Chondrocyte (in vitro differentiated cells): ENCODE data around the gene CCBE1. TPM values are rescaled to one million over a fixed set of nuclear protein-coding genes. Genes with fewer than 3 reads are reported as not detected.

ENCODE experiments used
- DNase-seq: peaks from one replicate; pipeline ENCODE4 v3.0.0; 2021; ENCODE audit warnings: mixed read lengths, low spot score
- H3K27ac Mint-ChIP-seq: one replicate; pipeline ENCODE4 v1.8.0; 2021; ENCODE audit warnings: mild to moderate bottlenecking, moderate library complexity, mixed read lengths; ENCODE audit not compliant: unreplicated experiment
- H3K27me3 Mint-ChIP-seq: 2 replicates; pipeline ENCODE4 v1.8.0; 2021; ENCODE audit warnings: low read depth, mixed read lengths
- H3K36me3 Mint-ChIP-seq: 2 replicates; pipeline ENCODE4 v1.8.0; 2021; ENCODE audit warnings: low read depth, mixed read lengths
- H3K4me1 Mint-ChIP-seq: 2 replicates; pipeline ENCODE4 v1.8.0; 2021; ENCODE audit warnings: low read depth, mild to moderate bottlenecking, mixed read lengths
- H3K4me3 Mint-ChIP-seq: one replicate; pipeline ENCODE4 v1.8.0; 2021; ENCODE audit warnings: mild to moderate bottlenecking, moderate library complexity, mixed read lengths; ENCODE audit not compliant: unreplicated experiment
- H3K9me3 Mint-ChIP-seq: 2 replicates; pipeline ENCODE4 v1.8.0; 2021; ENCODE audit warnings: low read depth, mixed read lengths
- total RNA-seq: library from RNA; stranded (reverse); gene quantifications from 3 replicates; pipeline ENCODE4 v1.2.1, GENCODE V29; 2021
- TF ChIP-seq, protein P1 (sequence below): fragments of 200-600 bp; sonication (generic); IDR thresholded peaks from 2 replicates; pipeline ENCODE4 v1.5.0; 2021; ENCODE audit warnings: antibody characterized with exemption, mild to moderate bottlenecking, moderate library complexity

CCBE1 gene
- total RNA-seq, 1 donor from 2014 or later: 0.72 TPM

DNA sequence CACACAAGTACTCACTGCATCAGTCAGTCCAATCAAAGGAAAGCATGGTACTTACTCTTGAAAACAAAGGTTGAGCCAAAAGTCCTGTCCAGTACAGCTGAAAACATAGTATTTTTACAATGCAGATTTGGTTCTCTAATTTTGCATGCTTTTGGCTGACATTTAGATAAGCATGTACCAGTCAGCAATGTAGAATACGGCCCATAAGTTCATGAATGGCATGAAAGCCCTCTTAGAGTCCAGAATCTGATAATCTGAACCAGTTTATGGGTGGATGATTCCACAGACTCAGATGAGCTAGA lies 90.2 kb downstream of the CCBE1 start:
- no peaks in the 10 kb centered on the region for H3K4me1 Mint-ChIP-seq
- H3K36me3 Mint-ChIP-seq: no peaks in the 10 kb centered on the region
- no peak for DNase-seq
- no peaks in the 10 kb centered on the region for H3K27me3 Mint-ChIP-seq
- H3K4me3 Mint-ChIP-seq: no peak overlapping the region
- no peak overlapping the region for H3K27ac Mint-ChIP-seq
- TF ChIP-seq, protein P1, sequence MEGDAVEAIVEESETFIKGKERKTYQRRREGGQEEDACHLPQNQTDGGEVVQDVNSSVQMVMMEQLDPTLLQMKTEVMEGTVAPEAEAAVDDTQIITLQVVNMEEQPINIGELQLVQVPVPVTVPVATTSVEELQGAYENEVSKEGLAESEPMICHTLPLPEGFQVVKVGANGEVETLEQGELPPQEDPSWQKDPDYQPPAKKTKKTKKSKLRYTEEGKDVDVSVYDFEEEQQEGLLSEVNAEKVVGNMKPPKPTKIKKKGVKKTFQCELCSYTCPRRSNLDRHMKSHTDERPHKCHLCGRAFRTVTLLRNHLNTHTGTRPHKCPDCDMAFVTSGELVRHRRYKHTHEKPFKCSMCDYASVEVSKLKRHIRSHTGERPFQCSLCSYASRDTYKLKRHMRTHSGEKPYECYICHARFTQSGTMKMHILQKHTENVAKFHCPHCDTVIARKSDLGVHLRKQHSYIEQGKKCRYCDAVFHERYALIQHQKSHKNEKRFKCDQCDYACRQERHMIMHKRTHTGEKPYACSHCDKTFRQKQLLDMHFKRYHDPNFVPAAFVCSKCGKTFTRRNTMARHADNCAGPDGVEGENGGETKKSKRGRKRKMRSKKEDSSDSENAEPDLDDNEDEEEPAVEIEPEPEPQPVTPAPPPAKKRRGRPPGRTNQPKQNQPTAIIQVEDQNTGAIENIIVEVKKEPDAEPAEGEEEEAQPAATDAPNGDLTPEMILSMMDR: no peak
- no peaks in the 10 kb centered on the region for H3K9me3 Mint-ChIP-seq

DNA sequence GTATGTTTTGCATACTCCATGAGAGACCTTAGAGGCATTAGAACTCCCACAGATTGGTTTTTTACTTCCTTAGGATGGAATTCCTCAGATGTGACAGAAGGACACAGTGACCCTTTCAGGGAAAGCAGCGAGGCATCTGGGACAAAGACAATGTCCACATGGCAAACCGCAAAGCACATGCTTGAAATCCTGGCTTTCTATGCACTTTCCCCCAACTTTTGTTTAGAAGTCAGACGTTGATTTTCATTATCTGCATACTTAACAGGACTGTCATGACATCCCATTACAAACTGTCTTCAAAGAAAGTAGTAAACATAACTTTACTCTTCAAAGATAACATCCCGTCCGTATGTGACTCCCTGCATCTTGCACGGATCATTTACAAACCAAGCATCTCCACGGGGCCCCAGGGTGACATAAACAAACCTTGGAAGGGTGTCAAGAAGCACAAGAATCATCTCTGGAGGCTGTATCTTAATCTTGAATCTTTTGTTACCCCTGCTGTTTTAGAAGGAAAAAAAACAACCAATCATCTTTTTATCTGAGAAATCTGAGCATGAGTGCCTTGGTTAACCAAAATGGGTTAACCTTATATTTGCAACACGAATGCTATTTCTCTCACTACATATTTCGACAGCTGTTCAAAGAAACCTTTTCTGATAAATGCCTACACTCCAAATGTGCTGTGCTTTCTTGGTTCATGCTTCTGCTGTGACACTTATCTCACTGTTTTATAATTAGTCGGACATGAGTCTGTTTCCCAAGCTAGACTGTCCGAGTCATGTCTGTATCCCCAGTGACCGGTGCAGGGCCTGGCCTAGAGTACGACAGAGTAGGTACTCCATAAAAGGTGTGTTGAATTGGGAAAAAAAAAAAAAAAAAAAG lies 90.8 kb downstream of the CCBE1 start:
- H3K9me3 Mint-ChIP-seq: no peaks in the 10 kb centered on the region
- no peak overlapping the region for H3K27ac Mint-ChIP-seq
- H3K4me3 Mint-ChIP-seq: no peak overlapping the region
- no peaks in the 10 kb centered on the region for H3K27me3 Mint-ChIP-seq
- TF ChIP-seq, protein P1: no peak
- DNase-seq: no peak
- H3K36me3 Mint-ChIP-seq: no peaks in the 10 kb centered on the region
- H3K4me1 Mint-ChIP-seq: no peaks in the 10 kb centered on the region

DNA sequence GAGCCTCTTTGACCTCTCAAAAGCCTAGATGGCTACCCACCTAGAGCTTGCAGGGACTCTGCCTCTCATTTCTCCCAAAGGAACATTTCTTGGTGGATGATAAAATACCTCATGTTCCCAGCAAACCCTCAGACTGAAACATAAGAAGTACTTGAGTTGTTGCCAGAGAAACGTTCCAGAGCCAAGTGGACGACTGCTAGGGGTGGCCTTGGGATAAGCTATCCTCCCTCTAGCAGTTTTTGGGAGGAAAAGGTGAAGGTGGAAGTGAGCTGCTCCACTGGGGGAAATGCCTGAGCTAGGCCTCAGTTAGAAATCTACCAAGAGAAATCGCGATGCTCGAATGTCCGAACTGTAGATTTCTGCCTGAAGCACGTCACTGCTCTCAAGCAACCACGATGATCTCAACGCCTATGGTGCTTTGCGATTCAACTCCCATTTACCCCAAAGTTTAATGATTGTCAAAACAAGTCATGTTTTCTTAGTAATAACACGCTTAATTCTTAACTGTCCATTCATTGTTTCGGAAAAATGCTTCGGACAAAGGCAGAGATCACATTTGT lies 91.5 kb downstream of the CCBE1 start:
- Mint-ChIP-seq H3K27me3 (no peaks in the 10 kb centered on the region), H3K27ac (no peak overlapping the region), H3K4me1 (no peaks in the 10 kb centered on the region)

DNA sequence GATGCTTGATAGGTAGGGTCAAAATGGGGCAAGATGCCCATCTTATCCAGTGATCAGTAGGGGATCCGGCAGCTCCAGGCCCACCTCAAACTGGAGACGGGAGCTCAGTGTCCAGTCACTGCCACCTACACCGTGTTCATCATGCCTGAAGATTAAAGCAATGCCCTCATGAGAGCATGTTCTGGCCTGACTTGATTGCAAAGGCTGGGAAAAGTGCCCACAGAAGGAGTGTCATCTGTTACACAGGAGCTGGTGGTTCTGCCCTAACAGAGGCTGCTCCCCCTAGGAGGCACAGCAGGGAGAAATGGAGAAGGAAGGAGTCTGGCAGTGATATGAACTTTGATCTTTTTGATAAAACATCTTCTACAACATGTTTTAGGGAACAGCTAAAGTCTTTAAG lies 92.3 kb downstream of the CCBE1 start:
- no peaks in the 10 kb centered on the region for H3K4me1 Mint-ChIP-seq
- no peaks in the 10 kb centered on the region for H3K27me3 Mint-ChIP-seq
- H3K4me3 Mint-ChIP-seq: no peak overlapping the region
- TF ChIP-seq, protein P1: no peak
- H3K9me3 Mint-ChIP-seq: no peaks in the 10 kb centered on the region
- DNase-seq: no peak
- H3K27ac Mint-ChIP-seq: no peak overlapping the region
- no peaks in the 10 kb centered on the region for H3K36me3 Mint-ChIP-seq

More for the DNA sequence above, 91.5 kb downstream of the CCBE1 start:
- H3K36me3 Mint-ChIP-seq: no peaks in the 10 kb centered on the region
- H3K9me3 Mint-ChIP-seq: no peaks in the 10 kb centered on the region
- TF ChIP-seq, protein P1: no peak
- no peak overlapping the region for H3K4me3 Mint-ChIP-seq
- DNase-seq: no peak

DNA sequence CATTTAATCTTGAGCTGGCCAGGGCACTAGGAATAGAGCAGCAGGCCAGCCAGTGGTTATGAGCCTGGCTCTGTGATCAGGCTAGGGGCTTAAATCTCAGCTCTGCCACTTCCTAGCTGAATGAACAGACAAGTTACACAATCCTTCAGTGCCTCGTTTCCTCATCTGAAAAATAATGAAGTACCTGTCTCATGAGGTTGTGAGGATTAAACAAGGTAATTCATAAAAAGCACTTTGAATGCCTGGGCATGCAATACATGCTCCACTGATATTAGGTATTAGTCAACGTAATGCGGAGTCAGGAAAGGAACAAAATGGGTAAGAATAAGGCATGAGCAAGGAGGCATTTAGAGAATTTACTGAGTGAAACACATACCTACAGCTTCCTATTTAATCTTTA lies 100.2 kb downstream of the CCBE1 start:
- no peak overlapping the region for H3K4me3 Mint-ChIP-seq
- H3K9me3 Mint-ChIP-seq: no peaks in the 10 kb centered on the region
- no peak for DNase-seq
- H3K4me1 Mint-ChIP-seq: peaks cover 20% of the 10 kb centered on the region
- H3K27me3 Mint-ChIP-seq: peaks cover 12% of the 10 kb centered on the region
- H3K36me3 Mint-ChIP-seq: no peaks in the 10 kb centered on the region
- TF ChIP-seq, protein P1: no peak
- H3K27ac Mint-ChIP-seq: no peak overlapping the region
